ENCODE results near the gene RASA1.
A peak's percentile ranks its signal among the peaks of the same experiment; 100 is the strongest.

Gene RASA1

DNA sequence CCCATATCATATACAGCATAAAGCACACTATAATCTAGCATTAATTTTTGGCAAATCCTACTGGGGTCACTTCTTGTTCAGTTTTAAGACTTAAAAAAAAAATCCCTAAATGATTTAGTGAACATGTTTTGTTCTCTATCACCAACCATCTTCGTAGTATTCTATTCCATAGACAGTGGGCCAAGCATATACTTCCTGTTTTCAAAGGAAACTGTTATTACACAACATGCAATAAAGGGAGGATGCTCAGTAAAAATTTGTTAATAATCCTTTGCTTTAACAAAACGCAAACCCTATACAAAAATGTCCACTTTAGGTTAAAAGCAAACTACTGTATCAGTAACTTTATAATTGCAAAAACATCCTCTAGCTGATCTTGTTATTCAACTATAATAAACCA is 132.0 kb downstream of the RASA1 start:
- H3K9ac ChIP-seq, result no peak overlapping the region
- TF ChIP-seq, protein P1, sequence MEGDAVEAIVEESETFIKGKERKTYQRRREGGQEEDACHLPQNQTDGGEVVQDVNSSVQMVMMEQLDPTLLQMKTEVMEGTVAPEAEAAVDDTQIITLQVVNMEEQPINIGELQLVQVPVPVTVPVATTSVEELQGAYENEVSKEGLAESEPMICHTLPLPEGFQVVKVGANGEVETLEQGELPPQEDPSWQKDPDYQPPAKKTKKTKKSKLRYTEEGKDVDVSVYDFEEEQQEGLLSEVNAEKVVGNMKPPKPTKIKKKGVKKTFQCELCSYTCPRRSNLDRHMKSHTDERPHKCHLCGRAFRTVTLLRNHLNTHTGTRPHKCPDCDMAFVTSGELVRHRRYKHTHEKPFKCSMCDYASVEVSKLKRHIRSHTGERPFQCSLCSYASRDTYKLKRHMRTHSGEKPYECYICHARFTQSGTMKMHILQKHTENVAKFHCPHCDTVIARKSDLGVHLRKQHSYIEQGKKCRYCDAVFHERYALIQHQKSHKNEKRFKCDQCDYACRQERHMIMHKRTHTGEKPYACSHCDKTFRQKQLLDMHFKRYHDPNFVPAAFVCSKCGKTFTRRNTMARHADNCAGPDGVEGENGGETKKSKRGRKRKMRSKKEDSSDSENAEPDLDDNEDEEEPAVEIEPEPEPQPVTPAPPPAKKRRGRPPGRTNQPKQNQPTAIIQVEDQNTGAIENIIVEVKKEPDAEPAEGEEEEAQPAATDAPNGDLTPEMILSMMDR (conservative IDR thresholded peaks at IDR 0.05; ENCODE audit: low read depth, low read length), result no peak
- no peaks in the 10 kb centered on the region for H4K20me1 ChIP-seq (ENCODE audit: insufficient read depth)
- H3K4me2 ChIP-seq, result no peak overlapping the region
- 0 out of 2 replicates have a peak, but pooled peaks cover 3% of the 10 kb centered on the region for H3K79me2 ChIP-seq (ENCODE audit: insufficient read depth, low read depth)
- no peak overlapping the region for H2AFZ ChIP-seq (ENCODE audit: low read depth)
- H3K4me1 ChIP-seq (ENCODE audit: low read depth, poor library complexity, severe bottlenecking), result peaks cover 31% of the 10 kb centered on the region
- H3K27ac ChIP-seq, result no peak overlapping the region
- peaks cover 16% of the 10 kb centered on the region; the same call in 1 of the 2 replicates for H3K36me3 ChIP-seq (ENCODE audit: insufficient read depth)
- no peaks in the 10 kb centered on the region for H3K27me3 ChIP-seq (ENCODE audit: insufficient read depth, low read depth)
- no peak overlapping the region for H3K4me3 ChIP-seq (IDR thresholded peaks at IDR 0.05; ENCODE audit: insufficient read depth, low read depth, low read length)

DNA sequence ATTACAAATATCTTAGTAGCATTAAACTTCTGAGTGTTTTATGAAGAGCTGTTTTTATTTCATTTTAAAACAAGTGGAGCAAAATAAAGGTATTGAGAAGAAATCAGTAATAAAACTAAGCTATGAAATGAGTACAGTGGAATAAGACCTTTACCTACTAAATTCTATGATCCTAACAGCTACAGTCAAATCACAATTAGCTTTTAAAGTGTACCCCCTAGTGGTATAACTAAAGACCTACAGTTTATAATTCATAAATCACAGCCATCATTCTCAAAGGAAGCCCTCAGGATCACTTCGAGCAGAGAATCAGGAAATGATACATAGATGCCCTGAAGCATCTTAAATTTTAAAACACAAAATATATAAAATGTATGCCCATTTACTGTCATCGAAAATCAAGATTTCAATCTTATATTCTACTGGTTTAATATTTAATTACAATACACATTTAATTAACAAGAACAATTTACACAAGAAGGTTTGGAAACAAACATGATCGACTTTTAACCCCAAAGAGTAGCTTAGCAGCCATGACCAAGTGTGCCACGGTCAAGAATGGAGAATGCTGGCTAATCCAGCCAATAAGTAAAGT is 132.7 kb downstream of the RASA1 start:
- H3K4me3 ChIP-seq (IDR thresholded peaks at IDR 0.05; ENCODE audit: insufficient read depth, low read depth, low read length), result no peak overlapping the region
- TF ChIP-seq, protein P1 (conservative IDR thresholded peaks at IDR 0.05; ENCODE audit: low read depth, low read length), result peak; percentile 94
- H2AFZ ChIP-seq (ENCODE audit: low read depth), result no peak overlapping the region
- no peak overlapping the region for H3K4me2 ChIP-seq
- H3K27me3 ChIP-seq (ENCODE audit: insufficient read depth, low read depth), result no peaks in the 10 kb centered on the region
- no peaks in the 10 kb centered on the region for H4K20me1 ChIP-seq (ENCODE audit: insufficient read depth)
- H3K9ac ChIP-seq, result no peak overlapping the region
- H3K27ac ChIP-seq, result no peak overlapping the region
- 0 out of 2 replicates have a peak, but pooled peaks cover 7% of the 10 kb centered on the region for H3K79me2 ChIP-seq (ENCODE audit: insufficient read depth, low read depth)
- H3K4me1 ChIP-seq (ENCODE audit: low read depth, poor library complexity, severe bottlenecking), result peaks cover 24% of the 10 kb centered on the region
- peaks cover 18% of the 10 kb centered on the region; the same call in 1 of the 2 replicates for H3K36me3 ChIP-seq (ENCODE audit: insufficient read depth)

DNA sequence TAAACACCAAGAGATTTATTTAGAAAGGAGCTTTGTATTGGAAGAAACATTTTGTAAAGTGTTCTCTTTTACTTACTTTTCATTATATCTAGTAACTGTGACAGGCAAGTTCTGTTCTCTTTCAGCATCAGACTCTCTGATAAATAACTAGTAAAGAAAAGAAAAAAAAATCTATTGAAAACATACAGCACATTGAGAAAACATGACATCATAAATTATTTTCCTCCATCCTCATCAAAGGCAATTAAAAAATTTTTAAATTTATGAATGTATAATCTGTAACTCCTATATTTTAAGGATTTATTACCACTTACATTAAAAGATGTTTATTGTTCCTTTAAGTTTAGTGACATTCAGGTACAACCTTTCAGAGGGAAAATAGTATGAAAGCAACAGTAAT is 133.9 kb downstream of the RASA1 start:
- TF ChIP-seq, protein P1 (conservative IDR thresholded peaks at IDR 0.05; ENCODE audit: low read depth, low read length), result no peak

DNA sequence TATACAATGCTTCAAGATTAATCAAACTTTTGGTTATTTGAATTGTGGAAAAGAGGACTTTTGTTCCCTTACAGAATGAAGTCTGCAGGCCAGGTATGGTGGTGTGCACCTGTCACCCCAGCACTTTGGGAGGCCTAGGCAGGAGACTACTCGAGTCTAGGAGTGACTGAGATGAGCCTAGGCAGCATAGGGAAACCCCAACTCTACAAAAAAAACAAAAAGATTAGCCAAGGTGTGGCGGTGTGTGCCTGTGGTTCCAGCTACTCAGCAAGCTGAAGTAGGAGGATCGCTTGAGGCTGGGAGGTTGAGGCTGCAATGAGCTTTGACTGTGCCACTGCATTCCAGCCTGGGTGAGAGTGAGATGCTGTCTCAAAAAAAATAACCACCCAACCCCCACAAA is 135.7 kb downstream of the RASA1 start:
- no peak overlapping the region for H3K4me2 ChIP-seq
- no peaks in the 10 kb centered on the region for H3K27me3 ChIP-seq (ENCODE audit: insufficient read depth, low read depth)
- no peak overlapping the region for H2AFZ ChIP-seq (ENCODE audit: low read depth)
- H3K27ac ChIP-seq, result no peak overlapping the region
- TF ChIP-seq, protein P1 (conservative IDR thresholded peaks at IDR 0.05; ENCODE audit: low read depth, low read length), result no peak
- H3K79me2 ChIP-seq (ENCODE audit: insufficient read depth, low read depth), result peaks cover 13% of the 10 kb centered on the region; the same call in 1 of the 2 replicates
- H4K20me1 ChIP-seq (ENCODE audit: insufficient read depth), result no peaks in the 10 kb centered on the region
- H3K36me3 ChIP-seq (ENCODE audit: insufficient read depth), result peaks cover 6% of the 10 kb centered on the region; the same call in 1 of the 2 replicates
- H3K9ac ChIP-seq, result no peak overlapping the region
- H3K4me1 ChIP-seq (ENCODE audit: low read depth, poor library complexity, severe bottlenecking), result peaks cover 6% of the 10 kb centered on the region
- H3K4me3 ChIP-seq (IDR thresholded peaks at IDR 0.05; ENCODE audit: insufficient read depth, low read depth, low read length), result no peak overlapping the region

More for the DNA sequence above, 133.9 kb downstream of the RASA1 start:
- H3K27me3 ChIP-seq (ENCODE audit: insufficient read depth, low read depth), result no peaks in the 10 kb centered on the region
- no peak overlapping the region for H2AFZ ChIP-seq (ENCODE audit: low read depth)
- H3K36me3 ChIP-seq (ENCODE audit: insufficient read depth), result peaks cover 18% of the 10 kb centered on the region; the same call in 1 of the 2 replicates
- H4K20me1 ChIP-seq (ENCODE audit: insufficient read depth), result no peaks in the 10 kb centered on the region
- no peak overlapping the region for H3K4me2 ChIP-seq
- H3K4me1 ChIP-seq (ENCODE audit: low read depth, poor library complexity, severe bottlenecking), result peaks cover 12% of the 10 kb centered on the region
- no peak overlapping the region for H3K4me3 ChIP-seq (IDR thresholded peaks at IDR 0.05; ENCODE audit: insufficient read depth, low read depth, low read length)
- 0 out of 2 replicates have a peak, but pooled peaks cover 7% of the 10 kb centered on the region for H3K79me2 ChIP-seq (ENCODE audit: insufficient read depth, low read depth)
- no peak overlapping the region for H3K27ac ChIP-seq
- H3K9ac ChIP-seq, result no peak overlapping the region

Data from KMS-11 (cell line).